HepG2 (cell line): ENCODE measurements around the gene OSBP. TPM values are rescaled to one million over a fixed set of nuclear protein-coding genes. Genes with fewer than 3 reads are reported as not detected.

Experiments
- CENPT ChIP-seq: sonication (generic); formaldehyde crosslinking; IDR thresholded peaks from 2 replicates; pipeline ENCODE4 v1.8.0; 2022; ENCODE audit warnings: low read depth, mild to moderate bottlenecking, moderate library complexity, missing genetic modification reagents
- DDIT3 ChIP-seq: sonication (generic); formaldehyde crosslinking; IDR thresholded peaks from 2 replicates; pipeline ENCODE4 v1.4.0; 2020; ENCODE audit warnings: mild to moderate bottlenecking, missing genetic modification reagents
- EED ChIP-seq: sonication (generic); formaldehyde crosslinking; IDR thresholded peaks from 2 replicates; pipeline ENCODE4 v1.5.0; 2020; ENCODE audit warnings: mild to moderate bottlenecking, missing genetic modification reagents
- ESRRA ChIP-seq: sonication (generic); formaldehyde crosslinking; IDR thresholded peaks from 2 replicates; pipeline ENCODE4 v1.5.1; 2020; ENCODE audit warnings: mild to moderate bottlenecking, low read depth, missing genetic modification reagents
- ETV5 ChIP-seq: IDR thresholded peaks from 2 replicates; pipeline ENCODE4 v1.6.1; 2018; ENCODE audit warnings: missing biosample characterization, missing genetic modification reagents, inconsistent platforms, borderline replicate concordance
- GRHL1 ChIP-seq: sonication (generic); formaldehyde crosslinking; conservative IDR thresholded peaks from 2 replicates; pipeline ENCODE4 v1.8.0; 2022; ENCODE audit warnings: missing genetic modification reagents
- IRF1 ChIP-seq: sonication (generic); formaldehyde crosslinking; IDR thresholded peaks from 2 replicates; pipeline ENCODE4 v1.4.0; 2020; ENCODE audit warnings: low read depth, mild to moderate bottlenecking, missing genetic modification reagents
- JUN ChIP-seq: sonication (generic); formaldehyde crosslinking; IDR thresholded peaks from 2 replicates; pipeline ENCODE4 v1.4.0; 2020; ENCODE audit warnings: mild to moderate bottlenecking, missing genetic modification reagents
- NR2F6 ChIP-seq, 2 experiments: IDR thresholded peaks; 2 replicates each; pipeline ENCODE4 v1.6.1; 2016; ENCODE audit warnings: antibody characterized with exemption in 1 of 2, mild to moderate bottlenecking in 1 of 2
- PBX2 ChIP-seq: IDR thresholded peaks from 2 replicates; pipeline ENCODE4 v1.6.1; 2016; ENCODE audit warnings: control low read depth
- POGK ChIP-seq: sonication (generic); formaldehyde crosslinking; conservative IDR thresholded peaks from 2 replicates; pipeline ENCODE4 v1.8.0; 2022; ENCODE audit warnings: mild to moderate bottlenecking, moderate library complexity, missing genetic modification reagents
- STAT5B ChIP-seq: sonication (generic); formaldehyde crosslinking; IDR thresholded peaks from 2 replicates; pipeline ENCODE4 v1.4.0; 2020; ENCODE audit warnings: missing genetic modification reagents
- TAF15 ChIP-seq: fragments of 200-400 bp; formaldehyde crosslinking; IDR thresholded peaks from one replicate; pipeline ENCODE4 v1.6.1; 2018; ENCODE audit warnings: mild to moderate bottlenecking, low read depth, low read length; ENCODE audit not compliant: poor library complexity, severe bottlenecking
- ZBTB7A ChIP-seq: sonication (generic); formaldehyde crosslinking; IDR thresholded peaks from 2 replicates; pipeline ENCODE4 v1.8.0; 2022; ENCODE audit warnings: mild to moderate bottlenecking, missing genetic modification reagents
- ZC3H4 ChIP-seq: sonication (generic); formaldehyde crosslinking; IDR thresholded peaks from 2 replicates; pipeline ENCODE4 v1.4.0; 2020; ENCODE audit warnings: missing genetic modification reagents, borderline replicate concordance
- ZNF83 ChIP-seq: sonication (generic); formaldehyde crosslinking; IDR thresholded peaks from 2 replicates; pipeline ENCODE4 v1.4.0; 2020; ENCODE audit warnings: missing genetic modification reagents, mild to moderate bottlenecking, borderline replicate concordance
- ZSCAN29 ChIP-seq: sonication (generic); formaldehyde crosslinking; conservative IDR thresholded peaks from 2 replicates; pipeline ENCODE4 v1.4.0; 2020; ENCODE audit warnings: mild to moderate bottlenecking, missing genetic modification reagents
- polyA plus RNA-seq, 8 experiments: library from polyadenylated mRNA; depleted of rRNA in 3 of 8; stranded (reverse) in 7 of 8; unstranded in 1 of 8; fragments of >200 nt; fragmentation: Illumina TruSeq in 4 of 8; extraction: Trizol in 4 of 8; gene quantifications; 2 replicates each; pipeline versions ENCODE4 v1.2.1 to v1.2.3, GENCODE V29; 2011 to 2016; ENCODE audit warnings: low read depth in 4 of 8, missing spikeins in 1 of 8, mixed read lengths in 1 of 8; ENCODE audit not compliant: insufficient read depth in 1 of 8
- total RNA-seq, 5 experiments: library from RNA; depleted of rRNA; stranded (reverse); fragments of >200 nt; fragmentation: Illumina TruSeq; extraction: Trizol; gene quantifications; 2 replicates each; pipeline ENCODE4 v1.2.3, GENCODE V29; 2016; ENCODE audit warnings: low read depth in 1 of 5

OSBP gene
- total and polyA plus RNA-seq, 2 of the 13 experiments (the other 11 are each of a cell fraction or from before 2014, with no cell fraction given), result 12.1 to 13.5 TPM

GRCh38 chr11:59560290-59560701 lies 55.3 kb downstream of the OSBP start (continued):
- no peak for TF ChIP-seq ZBTB7A (CRISPR knock-in tag)
- TF ChIP-seq ESRRA (CRISPR knock-in tag), result no peak
- no peak for TF ChIP-seq JUN (CRISPR knock-in tag)
- no peak for TF ChIP-seq EED (CRISPR knock-in tag)
- TF ChIP-seq ZC3H4, result no peak
- 0 out of 2 replicates have a peak, but pooled peaks have one; percentile 27 for TF ChIP-seq PBX2
- no peak for TF ChIP-seq IRF1 (CRISPR knock-in tag)
- 0 out of 2 replicates have a peak, but pooled peaks have one; percentile 28 for TF ChIP-seq ZSCAN29 (CRISPR knock-in tag)
- no peak for TF ChIP-seq ZNF83 (CRISPR knock-in tag)
- TF ChIP-seq TAF15, result no peak
- peak; percentile 35; the same call in 1 of the 2 replicates for TF ChIP-seq ETV5 (CRISPR knock-in tag)
- TF ChIP-seq CENPT (CRISPR knock-in tag), result no peak
- peak; percentile 29; the same call in 1 of the 2 replicates for TF ChIP-seq NR2F6 (IDR thresholded peaks at IDR 0.05)
- 0 out of 2 replicates have a peak, but pooled peaks have one; percentile 13 for TF ChIP-seq NR2F6 (CRISPR knock-in tag; IDR thresholded peaks at IDR 0.05)
- TF ChIP-seq STAT5B (CRISPR knock-in tag), result no peak
- TF ChIP-seq POGK (CRISPR knock-in tag), result no peak
- TF ChIP-seq DDIT3, result no peak
- no peak for TF ChIP-seq GRHL1 (CRISPR knock-in tag)
